Fibroblast of skin of left quadriceps (primary cell): ENCODE results near the gene ARHGAP24.
A peak's percentile ranks its signal among the peaks of the same experiment; 100 is the strongest.
"Not testable (repeated sequence)": the region's sequence is repeated elsewhere in the genome, so short reads cannot be mapped to it uniquely, and the experiment has no call there.

ENCODE experiments used
- DNase-seq, 2 experiments: peaks; one replicate each; pipeline ENCODE4 v3.0.0-alpha.2; 2013; ENCODE audit warnings: low read depth in 2 of 2

Gene ARHGAP24

GRCh38 chr4:85909851-85910250 is 434.9 kb downstream of the ARHGAP24 start:
- DNase-seq, result no peak

GRCh38 chr4:85910985-85911384 is 436.0 kb downstream of the ARHGAP24 start:
- no peak for DNase-seq

DNA sequence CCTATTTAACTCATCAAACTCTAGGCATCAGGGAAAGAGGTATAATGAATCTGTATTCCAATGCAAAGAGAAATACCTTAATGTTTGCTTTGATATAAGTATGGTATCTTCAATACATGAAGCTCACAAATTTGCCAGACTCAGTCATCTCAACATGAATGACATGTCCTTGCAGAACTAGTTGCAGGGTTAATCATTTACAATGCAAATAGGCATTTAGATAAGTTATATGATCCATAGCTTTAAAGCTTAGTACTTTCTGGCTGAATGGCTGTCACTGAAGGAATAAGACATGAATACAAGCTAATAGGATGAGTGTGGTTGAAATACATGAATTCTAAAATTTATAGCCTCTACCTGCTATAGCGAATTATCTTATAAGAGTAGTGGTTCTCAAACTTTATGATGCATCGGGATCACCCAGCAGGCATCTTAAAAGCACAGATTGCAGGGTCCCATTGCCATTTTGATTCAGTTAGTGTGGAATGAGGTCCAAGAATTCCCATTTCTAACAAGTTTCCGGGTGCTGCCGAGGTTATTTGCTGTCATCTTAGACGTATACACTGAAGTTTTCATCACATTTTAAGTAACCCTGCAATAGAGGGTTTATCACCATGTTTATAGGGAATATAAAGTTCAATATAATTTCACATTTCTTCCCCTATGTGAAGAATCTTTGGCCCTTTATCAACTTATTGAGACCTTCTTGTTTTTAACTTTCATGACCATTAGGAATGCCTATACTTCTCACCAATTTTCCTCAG is 439.2 kb downstream of the ARHGAP24 start:
- DNase-seq, result no peak

- not testable (repeated sequence) for DNase-seq
Observed at GRCh38 chr4:85915570-85915969, 440.6 kb downstream of the ARHGAP24 start.

- DNase-seq, result no peak
Observed at GRCh38 chr4:85919200-85919887, 444.4 kb downstream of the ARHGAP24 start.

DNA sequence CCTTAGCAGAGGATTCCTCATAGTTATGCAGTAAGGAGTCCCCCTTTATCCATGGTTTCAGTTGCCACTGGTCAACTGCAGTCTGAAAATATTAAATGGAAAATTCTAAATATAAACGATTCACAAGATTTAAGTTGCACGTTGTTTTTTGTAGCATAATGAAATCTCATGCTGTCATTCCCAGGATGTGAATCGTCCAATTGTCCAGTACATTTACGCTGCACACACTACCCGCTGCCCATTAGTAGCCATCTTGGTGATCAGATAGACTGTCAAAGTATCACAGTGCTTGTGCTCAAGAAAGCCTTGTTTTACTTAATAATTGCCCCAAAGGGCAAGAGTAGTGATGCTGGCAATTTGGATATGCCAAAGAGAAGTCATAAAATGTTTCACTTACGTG is 450.1 kb downstream of the ARHGAP24 start:
- DNase-seq, result no peak

- DNase-seq, result peak in 1 of 2 experiments; percentile 14
Observed at GRCh38 chr4:85928775-85929591, 454.0 kb downstream of the ARHGAP24 start.

- no peak for DNase-seq
Observed at GRCh38 chr4:85929961-85930665, 455.2 kb downstream of the ARHGAP24 start.

- peak; percentile 22 to 29 for DNase-seq
Observed at GRCh38 chr4:85932500-85933290, 457.7 kb downstream of the ARHGAP24 start.

DNA sequence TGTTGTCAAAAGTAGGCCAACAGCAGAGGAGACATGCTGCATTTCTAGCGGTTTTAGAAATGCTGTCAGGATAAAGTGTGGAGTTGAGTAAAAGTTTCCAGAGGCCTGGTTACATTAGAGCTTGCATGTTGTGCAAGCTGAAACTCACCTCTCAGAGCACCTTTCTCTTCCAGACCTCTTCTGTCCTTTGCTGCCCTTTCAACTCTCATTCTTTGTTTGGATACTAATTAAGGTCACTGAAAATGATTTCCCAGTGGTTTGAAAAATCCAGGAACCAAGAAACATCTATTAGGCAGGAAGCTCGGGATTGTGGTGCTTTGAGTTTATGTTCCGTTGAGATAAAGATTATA is 458.3 kb downstream of the ARHGAP24 start:
- DNase-seq, result no peak

- DNase-seq, result no peak
Observed at GRCh38 chr4:85937507-85937906, 462.6 kb downstream of the ARHGAP24 start.

DNA sequence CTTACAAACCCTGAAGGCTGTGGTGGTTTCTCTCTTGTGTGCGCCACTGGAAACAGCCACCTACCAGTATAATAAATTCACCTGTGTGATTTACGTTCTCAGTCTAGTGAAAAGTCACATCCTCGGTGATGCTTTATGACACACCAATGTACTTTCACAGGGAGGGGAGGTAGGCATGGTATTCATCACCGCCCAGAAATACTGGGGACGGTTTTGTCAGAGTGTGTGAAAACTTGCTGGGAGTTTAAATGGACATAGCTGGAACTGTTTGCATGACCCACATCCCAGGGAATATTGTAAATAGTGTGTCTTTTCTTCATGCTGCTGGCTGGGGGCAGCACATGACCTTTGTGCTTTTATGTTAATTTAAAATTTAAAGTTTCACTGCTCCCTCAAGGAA is 463.1 kb downstream of the ARHGAP24 start:
- DNase-seq, result no peak

GRCh38 chr4:85938902-85939301 is 464.0 kb downstream of the ARHGAP24 start:
- DNase-seq, result no peak

GRCh38 chr4:85939595-85939994 is 464.6 kb downstream of the ARHGAP24 start:
- DNase-seq, result no peak

- no peak for DNase-seq
Observed at GRCh38 chr4:85940151-85940550, 465.2 kb downstream of the ARHGAP24 start.

DNA sequence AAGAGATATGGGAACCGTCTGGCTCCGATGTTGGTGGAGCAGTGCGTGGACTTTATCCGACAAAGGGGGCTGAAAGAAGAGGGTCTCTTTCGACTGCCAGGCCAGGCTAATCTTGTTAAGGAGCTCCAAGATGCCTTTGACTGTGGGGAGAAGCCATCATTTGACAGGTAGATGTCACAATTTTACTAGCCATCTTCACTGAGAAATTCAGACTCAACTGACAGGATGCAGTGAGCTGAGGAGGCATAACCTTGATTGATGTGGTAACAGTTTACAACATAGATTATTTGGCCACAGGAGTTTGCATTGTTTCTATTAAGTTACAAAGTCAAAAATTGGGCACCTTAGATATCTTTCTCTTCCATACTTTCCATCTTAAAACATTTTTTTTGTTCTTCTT is 467.2 kb downstream of the ARHGAP24 start:
- DNase-seq, result no peak

GRCh38 chr4:85946821-85947220 is 471.9 kb downstream of the ARHGAP24 start:
- no peak for DNase-seq

DNA sequence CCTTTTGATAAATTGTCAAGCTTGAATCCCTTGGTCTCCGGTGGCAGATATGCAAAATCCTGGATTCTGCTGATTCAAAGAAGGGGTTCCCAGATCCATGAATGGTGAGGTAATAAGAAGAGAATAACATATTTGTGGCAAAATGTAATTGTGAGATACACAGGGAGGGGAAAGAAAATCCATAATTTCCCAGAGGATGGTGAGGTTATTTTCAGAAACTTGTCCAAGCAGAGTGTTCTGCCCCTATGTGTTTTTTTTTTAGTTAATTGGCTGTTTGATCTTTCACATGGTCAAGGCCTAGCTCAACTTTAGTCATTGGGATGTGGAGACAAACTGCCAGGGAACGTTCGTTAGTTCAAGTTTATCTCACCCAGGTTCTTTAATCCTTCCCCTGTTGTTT is 476.1 kb downstream of the ARHGAP24 start:
- no peak for DNase-seq

DNA sequence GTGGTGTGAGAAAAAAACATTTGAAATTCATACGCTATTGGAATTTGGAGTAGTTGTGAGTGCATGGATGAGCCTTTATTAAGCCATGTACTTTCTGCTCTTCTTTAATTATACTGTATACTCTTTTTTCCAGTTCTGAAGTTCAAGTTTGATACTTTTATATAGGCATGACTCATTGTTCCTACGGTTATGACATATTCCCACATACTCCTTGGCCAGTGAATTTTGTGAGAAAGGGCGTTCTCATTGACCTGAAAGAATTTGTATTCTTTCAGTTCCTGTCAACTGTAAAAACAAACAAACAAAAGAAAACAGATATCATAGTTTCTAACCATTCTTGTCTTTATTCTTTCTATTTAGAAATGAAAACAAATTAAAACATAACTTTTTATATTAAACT is 477.6 kb downstream of the ARHGAP24 start:
- no peak for DNase-seq

- DNase-seq, result no peak
Observed at GRCh38 chr4:85952972-85953650, 478.2 kb downstream of the ARHGAP24 start.

GRCh38 chr4:85953651-85954018 is 478.7 kb downstream of the ARHGAP24 start:
- no peak for DNase-seq
